GM23248 (cell line): ENCODE data around the gene APOD. TPM values are rescaled to one million over a fixed set of nuclear protein-coding genes. Genes with fewer than 3 reads are reported as not detected.
A peak's percentile ranks its signal among the peaks of the same experiment; 100 is the strongest.
"Not testable (repeated sequence)": the region's sequence is repeated elsewhere in the genome, so short reads cannot be mapped to it uniquely, and the experiment has no call there.

Experiments used
- DNase-seq: peaks from one replicate; pipeline ENCODE4 v3.0.0-alpha.2; 2015
- H2AFZ ChIP-seq: fragments of 200-600 bp; sonication (generic); 2 replicates; pipeline ENCODE4 v1.6.1; 2016; ENCODE audit warnings: antibody characterized with exemption
- H3F3A ChIP-seq: fragments of 200-600 bp; sonication (generic); 2 replicates; pipeline ENCODE4 v1.6.1; 2016; ENCODE audit warnings: mild to moderate bottlenecking, antibody characterized with exemption, mixed run types; ENCODE audit not compliant: insufficient read depth
- H3K27ac ChIP-seq: fragments of 200-600 bp; sonication (generic); 2 replicates; pipeline ENCODE4 v1.5.1; 2016; ENCODE audit warnings: mild to moderate bottlenecking
- H3K27me3 ChIP-seq: fragments of 200-600 bp; sonication (generic); replicated peaks from 2 replicates; pipeline ENCODE4 v1.6.1; 2016; ENCODE audit warnings: mild to moderate bottlenecking; ENCODE audit not compliant: insufficient read depth
- H3K36me3 ChIP-seq: fragments of 200-600 bp; sonication (generic); 2 replicates; pipeline ENCODE4 v1.6.1; 2016; ENCODE audit warnings: low read depth, mild to moderate bottlenecking
- H3K4me1 ChIP-seq: fragments of 200-600 bp; sonication (generic); 2 replicates; pipeline ENCODE4 v1.6.1; 2016; ENCODE audit warnings: mild to moderate bottlenecking; ENCODE audit not compliant: insufficient read depth
- H3K4me2 ChIP-seq: fragments of 200-600 bp; sonication (generic); one replicate; pipeline ENCODE4 v1.6.1; 2016; ENCODE audit warnings: mild to moderate bottlenecking; ENCODE audit not compliant: unreplicated experiment
- H3K4me3 ChIP-seq: fragments of 200-600 bp; sonication (generic); 2 replicates; pipeline ENCODE4 v1.5.1; 2016; ENCODE audit warnings: mild to moderate bottlenecking
- H3K79me2 ChIP-seq: fragments of 200-600 bp; sonication (generic); 2 replicates; pipeline ENCODE4 v1.6.1; 2016; ENCODE audit warnings: mild to moderate bottlenecking; ENCODE audit not compliant: insufficient read depth
- H3K9ac ChIP-seq: fragments of 200-600 bp; sonication (generic); 2 replicates; pipeline ENCODE4 v1.6.1; 2016; ENCODE audit warnings: mild to moderate bottlenecking
- H3K9me2 ChIP-seq: fragments of 200-600 bp; sonication (generic); 2 replicates; pipeline ENCODE4 v1.6.1; 2016; ENCODE audit warnings: mixed run types, mild to moderate bottlenecking, moderate library complexity; ENCODE audit not compliant: insufficient read depth
- H3K9me3 ChIP-seq: fragments of 200-600 bp; sonication (generic); one replicate; pipeline ENCODE4 v1.6.1; 2017; ENCODE audit warnings: low read depth
- H4K20me1 ChIP-seq: fragments of 200-600 bp; sonication (generic); 2 replicates; pipeline ENCODE4 v1.6.0; 2016; ENCODE audit not compliant: insufficient read depth
- EZH2 ChIP-seq: fragments of 200-600 bp; sonication (generic); IDR thresholded peaks from 2 replicates; pipeline ENCODE4 v1.6.1; 2018; ENCODE audit warnings: antibody characterized with exemption, mild to moderate bottlenecking; ENCODE audit not compliant: insufficient read depth, poor library complexity, severe bottlenecking
- EZH2phosphoT487 ChIP-seq: fragments of 200-600 bp; sonication (generic); IDR thresholded peaks from 2 replicates; pipeline ENCODE4 v1.6.1; 2018; ENCODE audit warnings: antibody characterized with exemption, moderate library complexity, mild to moderate bottlenecking, low read depth; ENCODE audit not compliant: insufficient read depth
- WGBS, 2 experiments: methylation state at CpG; one replicate each; pipeline ENCODE4 v1.1.6; 2015 to 2017; ENCODE audit warnings: low lambda C conversion rate in 2 of 2, low coverage in 1 of 2; ENCODE audit errors: missing lambda C conversion rate in 2 of 2; 5-methylcytosine and 5-hydroxymethylcytosine counted together
- in situ Hi-C: fragments of 300-500 bp; cut with MboI; formaldehyde crosslinking; loops from 2 replicates; pipeline ENCODE4 v1.15.0; 2020
- polyA plus RNA-seq: library from polyadenylated mRNA; unstranded; fragments of >200 nt; fragmentation: Nextera tagmentation; extraction: Ambion mirVana; gene quantifications from 2 replicates; pipeline ENCODE4 v1.2.1, GENCODE V29; 2016
- total RNA-seq: library from RNA; depleted of rRNA; stranded (reverse); fragments of >200 nt; shearing (Covaris generic); gene quantifications from 2 replicates; pipeline ENCODE4 v1.2.3, GENCODE V29; 2014

Gene APOD
- total and polyA plus RNA-seq, 2 experiments from 2014 or later: 0.97 to 3.7 TPM

DNA sequence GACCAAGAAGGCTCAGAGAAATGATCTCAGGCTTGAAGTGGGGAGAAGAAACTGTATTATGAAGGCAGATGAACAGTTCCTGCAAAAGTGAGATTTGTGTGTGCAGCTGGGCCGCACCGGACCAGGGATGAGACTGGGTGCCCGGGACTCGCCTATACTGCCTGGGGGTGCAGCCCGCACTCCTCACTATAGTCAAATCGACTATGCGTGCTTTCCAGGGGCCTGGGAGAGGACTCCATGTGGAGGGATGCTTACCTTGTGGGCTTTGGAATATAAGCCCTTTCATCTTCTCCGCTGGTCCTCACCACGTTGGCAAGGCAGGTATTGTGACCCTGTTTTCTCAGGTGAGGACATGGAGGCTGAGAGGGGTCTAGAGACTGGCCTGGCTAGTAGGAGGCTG lies 32.9 kb upstream of the APOD start:
- Histone ChIP-seq H3K9ac (no peak overlapping the region), H3K9me3 (no peaks in the 10 kb centered on the region), H3K27ac (no peak overlapping the region), H3F3A (no peaks in the 10 kb centered on the region), H3K9me2 (no peaks in the 10 kb centered on the region), H4K20me1 (no peaks in the 10 kb centered on the region), H3K79me2 (no peaks in the 10 kb centered on the region), H3K36me3 (no peaks in the 10 kb centered on the region), H2AFZ (no peak overlapping the region), H3K4me1 (no peaks in the 10 kb centered on the region), H3K27me3 (no peaks in the 10 kb centered on the region), H3K4me2 (no peak overlapping the region), H3K4me3 (no peak overlapping the region)
- no peak for DNase-seq
- WGBS, 2 experiments: 84 to 87% methylated on average over 8 to 9 of the region's 9 CpGs
- TF ChIP-seq EZH2: no peak
- no peak for TF ChIP-seq EZH2phosphoT487
- in situ Hi-C loops: no loop called here

DNA sequence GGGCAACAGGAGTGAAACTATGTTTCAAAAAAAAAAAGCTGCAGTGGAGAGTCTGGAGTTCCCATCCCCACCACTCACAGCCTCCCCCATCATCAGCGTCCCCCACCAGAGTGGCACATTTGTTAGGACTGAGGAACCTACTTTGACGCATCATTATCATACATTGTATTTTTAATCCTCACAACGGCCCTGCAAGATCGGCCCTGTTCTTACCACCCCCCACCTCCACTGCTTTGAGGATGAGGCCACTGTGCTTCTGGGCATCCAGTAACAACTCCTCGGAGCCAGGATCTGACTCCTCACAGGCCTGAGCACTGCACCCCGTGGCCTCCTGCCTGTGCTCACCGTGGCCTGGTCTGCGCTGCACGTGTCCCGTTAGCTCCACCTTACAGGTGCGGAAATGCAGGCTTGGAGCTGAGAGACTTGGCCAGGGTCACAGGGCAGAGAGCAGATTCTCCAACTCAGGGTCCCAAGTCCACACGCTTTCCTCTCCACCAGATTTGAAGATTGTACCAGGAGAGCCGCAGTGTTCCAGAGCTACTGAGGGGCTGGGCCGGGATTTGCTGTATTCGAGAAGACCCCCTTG lies 32.3 kb upstream of the APOD start:
- H3K4me1 ChIP-seq, H3F3A ChIP-seq, H3K4me2 ChIP-seq, H3K4me3 ChIP-seq, H3K36me3 ChIP-seq, H3K9ac ChIP-seq, H3K79me2 ChIP-seq, H2AFZ ChIP-seq, H3K9me3 ChIP-seq, H4K20me1 ChIP-seq, DNase-seq, H3K27me3 ChIP-seq, H3K27ac ChIP-seq, in situ Hi-C loops, H3K9me2 ChIP-seq: not testable (repeated sequence)
- WGBS, 2 experiments: 60 to 72% methylated on average over 9 of the region's 15 CpGs

DNA sequence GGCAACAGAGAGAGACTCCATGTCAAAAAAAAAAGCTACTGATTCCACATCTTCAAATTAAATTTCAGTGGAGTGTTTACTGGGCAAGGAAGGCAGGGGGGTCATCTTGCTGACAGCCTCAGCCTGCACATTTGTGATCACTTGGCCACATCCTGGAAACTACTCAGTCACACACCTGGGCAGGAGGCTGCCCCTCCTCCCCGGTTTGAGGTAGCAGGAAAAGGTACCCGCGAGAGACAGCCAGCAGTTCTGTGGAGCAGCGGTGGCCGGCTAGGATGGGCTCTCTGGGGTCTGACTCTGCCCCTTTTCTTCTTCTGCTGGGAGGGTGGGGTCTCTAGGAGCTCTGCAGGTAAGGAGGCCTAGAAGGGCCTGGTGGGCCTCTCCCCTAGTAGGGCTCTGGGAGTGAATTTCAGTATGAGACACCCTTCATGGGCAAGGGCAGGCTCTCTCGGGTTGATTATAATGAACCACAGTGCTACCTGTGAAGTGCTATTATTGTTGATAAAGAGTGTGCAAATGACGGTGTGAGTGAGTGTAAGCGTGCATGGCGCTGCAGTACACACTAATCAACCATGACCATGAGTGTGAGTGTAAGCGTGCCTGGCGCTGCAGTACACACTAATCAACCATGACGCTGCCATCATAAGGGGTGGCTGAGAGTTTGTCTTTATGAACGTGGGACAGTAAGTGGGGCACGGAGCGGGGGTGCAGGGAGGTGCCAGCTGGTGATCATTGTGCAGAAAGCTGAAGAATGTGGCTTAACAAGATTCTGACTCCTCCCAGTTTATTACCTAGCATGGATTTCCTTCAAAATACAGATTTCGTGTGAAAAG lies 31.1 kb upstream of the APOD start:
- in situ Hi-C loops, H3K27ac ChIP-seq, H3K36me3 ChIP-seq, H3K79me2 ChIP-seq, H4K20me1 ChIP-seq, H3K9me3 ChIP-seq, H3K9me2 ChIP-seq, H3K4me3 ChIP-seq, H2AFZ ChIP-seq, H3K4me1 ChIP-seq, H3F3A ChIP-seq, DNase-seq, H3K9ac ChIP-seq, H3K4me2 ChIP-seq: not testable (repeated sequence)
- H3K27me3 ChIP-seq: peaks cover 15% of the 10 kb centered on the region; the same call in 1 of the 2 replicates
- 84 to 86% methylated on average over 13 to 14 of the region's 16 CpGs for WGBS, 2 experiments

DNA sequence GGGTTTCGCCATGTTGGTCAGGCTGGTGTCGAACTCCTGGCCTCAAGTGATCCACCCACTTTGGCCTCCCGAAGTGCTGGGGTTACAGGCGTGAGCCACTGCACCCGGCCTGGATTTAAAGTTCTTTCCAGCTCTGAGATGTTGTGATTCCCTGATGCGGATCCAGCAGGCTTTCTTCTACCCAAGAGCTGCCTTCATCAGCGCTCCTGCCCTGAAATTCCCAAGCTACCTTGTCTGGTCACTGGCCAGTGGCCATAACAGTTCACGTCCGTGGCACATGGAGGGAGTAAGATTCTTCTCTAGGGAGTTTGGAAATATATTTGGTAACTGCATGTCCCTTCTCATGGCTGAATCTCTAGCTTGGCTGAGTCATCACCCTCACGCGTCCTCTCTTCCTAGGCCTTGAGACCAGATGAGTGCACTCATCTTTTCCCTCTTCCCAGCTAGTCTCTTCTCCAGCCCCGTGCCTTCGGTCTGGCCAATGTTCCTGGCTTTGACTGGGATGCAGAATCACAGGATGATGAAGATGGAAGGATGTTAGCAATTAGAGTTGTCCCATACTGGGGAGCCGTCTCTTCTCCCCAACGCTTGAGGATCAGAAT lies 29.8 kb upstream of the APOD start:
- Histone ChIP-seq H3K27me3 (peaks cover 16% of the 10 kb centered on the region; the same call in 1 of the 2 replicates), H4K20me1 (no peaks in the 10 kb centered on the region), H3K9ac (no peak overlapping the region), H3K4me3 (no peak overlapping the region), H3K79me2 (no peaks in the 10 kb centered on the region), H3K4me1 (no peaks in the 10 kb centered on the region), H3K9me3 (no peaks in the 10 kb centered on the region), H3K9me2 (no peaks in the 10 kb centered on the region), H3F3A (no peaks in the 10 kb centered on the region), H3K36me3 (no peaks in the 10 kb centered on the region), H2AFZ (no peak overlapping the region), H3K27ac (no peak overlapping the region), H3K4me2 (no peak overlapping the region)
- peak; percentile 72 for DNase-seq
- WGBS, 2 experiments: 42 to 47% methylated on average over 15 of the region's 15 CpGs
- no peak for TF ChIP-seq EZH2phosphoT487
- no peak for TF ChIP-seq EZH2
- in situ Hi-C loops: no loop called here
